Measurements from ENCODE around the gene CCNK. TPM values are rescaled to one million over a fixed set of nuclear protein-coding genes. Genes with fewer than 3 reads are reported as not detected.

The CCNK gene
- total and polyA plus RNA-seq, 12 donors, result 10.9 to 41.0 (median 30.3) TPM

DNA sequence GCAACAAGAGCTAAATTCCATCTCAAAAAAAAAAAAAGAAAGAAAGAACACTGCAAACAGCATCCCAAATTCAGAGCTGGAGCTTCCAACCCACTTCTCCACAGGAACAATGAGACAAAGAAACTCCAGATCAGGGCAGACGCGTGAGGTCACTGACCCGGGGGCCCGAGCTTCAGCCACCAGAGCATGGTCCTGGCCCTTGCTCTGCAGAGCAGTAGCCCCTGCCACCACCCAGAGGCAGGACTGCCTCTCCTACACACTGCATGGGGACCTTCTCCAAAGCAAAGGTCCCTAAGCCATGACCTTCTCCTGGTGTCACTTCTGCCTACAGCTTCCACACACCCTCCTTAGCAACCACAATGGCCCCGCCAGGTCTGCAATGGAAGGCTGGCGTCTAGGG, 53.1 kb downstream of the CCNK start:
- TF ChIP-seq, protein P1, sequence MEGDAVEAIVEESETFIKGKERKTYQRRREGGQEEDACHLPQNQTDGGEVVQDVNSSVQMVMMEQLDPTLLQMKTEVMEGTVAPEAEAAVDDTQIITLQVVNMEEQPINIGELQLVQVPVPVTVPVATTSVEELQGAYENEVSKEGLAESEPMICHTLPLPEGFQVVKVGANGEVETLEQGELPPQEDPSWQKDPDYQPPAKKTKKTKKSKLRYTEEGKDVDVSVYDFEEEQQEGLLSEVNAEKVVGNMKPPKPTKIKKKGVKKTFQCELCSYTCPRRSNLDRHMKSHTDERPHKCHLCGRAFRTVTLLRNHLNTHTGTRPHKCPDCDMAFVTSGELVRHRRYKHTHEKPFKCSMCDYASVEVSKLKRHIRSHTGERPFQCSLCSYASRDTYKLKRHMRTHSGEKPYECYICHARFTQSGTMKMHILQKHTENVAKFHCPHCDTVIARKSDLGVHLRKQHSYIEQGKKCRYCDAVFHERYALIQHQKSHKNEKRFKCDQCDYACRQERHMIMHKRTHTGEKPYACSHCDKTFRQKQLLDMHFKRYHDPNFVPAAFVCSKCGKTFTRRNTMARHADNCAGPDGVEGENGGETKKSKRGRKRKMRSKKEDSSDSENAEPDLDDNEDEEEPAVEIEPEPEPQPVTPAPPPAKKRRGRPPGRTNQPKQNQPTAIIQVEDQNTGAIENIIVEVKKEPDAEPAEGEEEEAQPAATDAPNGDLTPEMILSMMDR (IDR thresholded peaks at IDR 0.05), result no peak
- DNase-seq (no peak), ATAC-seq (no peak)
- Histone ChIP-seq H3K4me1 (peaks cover 21 to 75% (median 37%) of the 10 kb centered on the region in 9 donors), H3K27me3 (no peaks in the 10 kb centered on the region), H3K27ac (peak overlapping the region in 4 of 10 donors; percentile 27 to 55 (median 42)), H3K9me3 (no peaks in the 10 kb centered on the region), H3K36me3 (no peaks in the 10 kb centered on the region), H3K4me3 (no peak overlapping the region)
- intact Hi-C loops (cut with DNase I), result no loop called here
- WGBS, 2 donors, result 89 to 97% methylated on average over 6 of the region's 6 CpGs

DNA sequence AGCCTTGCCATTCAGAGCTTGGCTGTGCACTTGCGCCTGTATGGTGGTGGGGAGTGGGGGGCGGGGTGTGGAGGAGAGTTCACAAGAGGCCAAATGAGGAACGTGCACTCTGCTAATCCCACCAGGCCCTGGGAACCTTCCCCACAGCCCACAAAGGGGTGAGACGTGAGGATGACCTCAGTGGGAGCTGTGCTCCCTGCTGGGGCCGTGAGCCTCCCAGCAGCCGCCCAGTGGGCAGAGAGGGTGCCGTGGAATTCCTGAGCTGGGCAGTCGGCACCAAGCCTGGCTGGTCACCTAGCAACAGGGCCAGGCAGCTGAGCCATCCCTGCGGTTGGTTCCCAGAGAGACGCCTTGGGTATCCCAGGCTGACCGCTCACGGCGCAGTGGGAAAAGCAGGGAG, 53.7 kb downstream of the CCNK start:
- H3K4me3 ChIP-seq, result no peak overlapping the region
- TF ChIP-seq, protein P1 (IDR thresholded peaks at IDR 0.05), result peak in 1 of 9 donors; percentile 15
- peaks cover 23 to 78% (median 37%) of the 10 kb centered on the region in 9 donors for H3K4me1 ChIP-seq
- peak overlapping the region in 4 of 10 donors; percentile 27 to 55 (median 42) for H3K27ac ChIP-seq
- ATAC-seq (peak; percentile 37 to 76 (median 64)), DNase-seq (peak; percentile 53 to 58)
- WGBS, 2 donors, result 64 to 73% methylated on average over 13 of the region's 13 CpGs
- intact Hi-C loops (cut with DNase I), result loop anchor here in 1 of 10 donors (5.0 kb wide), 1 partner anchor 67 kb away; the partner anchor contains the start of gene CCDC85C
- H3K27me3 ChIP-seq, result no peaks in the 10 kb centered on the region
- H3K36me3 ChIP-seq, result no peaks in the 10 kb centered on the region
- no peaks in the 10 kb centered on the region for H3K9me3 ChIP-seq

DNA sequence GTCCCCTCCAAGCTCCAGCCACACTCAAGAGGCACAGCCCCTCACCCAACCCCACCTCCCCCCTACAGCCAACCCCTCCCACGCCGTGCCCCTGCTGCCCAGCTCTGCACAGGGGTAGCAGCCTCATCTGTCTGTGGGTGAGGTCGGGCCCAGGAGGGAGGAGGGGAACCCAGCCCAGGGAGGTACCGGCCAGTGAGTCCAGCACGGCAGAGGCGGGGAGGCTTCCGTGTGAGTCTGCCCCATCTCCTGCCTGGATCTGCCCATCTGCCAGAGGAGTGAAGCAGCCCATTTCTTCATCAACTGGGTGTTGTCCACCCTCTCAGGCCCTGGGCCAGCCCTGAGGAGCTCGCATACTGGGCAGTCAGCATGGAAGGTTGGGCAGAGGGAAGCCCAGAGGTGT, 54.2 kb downstream of the CCNK start:
- H3K36me3 ChIP-seq, result no peaks in the 10 kb centered on the region
- H3K27me3 ChIP-seq, result no peaks in the 10 kb centered on the region
- intact Hi-C loops (cut with DNase I), result loop anchor here in 1 of 10 donors (5.0 kb wide), 1 partner anchor 67 kb away; the partner anchor contains the start of gene CCDC85C
- H3K9me3 ChIP-seq, result no peaks in the 10 kb centered on the region
- H3K27ac ChIP-seq, result no peak overlapping the region
- ATAC-seq (peak in 1 of 8 donors; percentile 1), DNase-seq (no peak)
- WGBS, 2 donors, result 92% methylated on average over 8 of the region's 8 CpGs
- TF ChIP-seq, protein P1 (IDR thresholded peaks at IDR 0.05), result no peak
- no peak overlapping the region for H3K4me3 ChIP-seq
- H3K4me1 ChIP-seq, result peaks cover 27 to 78% (median 40%) of the 10 kb centered on the region in 9 donors

DNA sequence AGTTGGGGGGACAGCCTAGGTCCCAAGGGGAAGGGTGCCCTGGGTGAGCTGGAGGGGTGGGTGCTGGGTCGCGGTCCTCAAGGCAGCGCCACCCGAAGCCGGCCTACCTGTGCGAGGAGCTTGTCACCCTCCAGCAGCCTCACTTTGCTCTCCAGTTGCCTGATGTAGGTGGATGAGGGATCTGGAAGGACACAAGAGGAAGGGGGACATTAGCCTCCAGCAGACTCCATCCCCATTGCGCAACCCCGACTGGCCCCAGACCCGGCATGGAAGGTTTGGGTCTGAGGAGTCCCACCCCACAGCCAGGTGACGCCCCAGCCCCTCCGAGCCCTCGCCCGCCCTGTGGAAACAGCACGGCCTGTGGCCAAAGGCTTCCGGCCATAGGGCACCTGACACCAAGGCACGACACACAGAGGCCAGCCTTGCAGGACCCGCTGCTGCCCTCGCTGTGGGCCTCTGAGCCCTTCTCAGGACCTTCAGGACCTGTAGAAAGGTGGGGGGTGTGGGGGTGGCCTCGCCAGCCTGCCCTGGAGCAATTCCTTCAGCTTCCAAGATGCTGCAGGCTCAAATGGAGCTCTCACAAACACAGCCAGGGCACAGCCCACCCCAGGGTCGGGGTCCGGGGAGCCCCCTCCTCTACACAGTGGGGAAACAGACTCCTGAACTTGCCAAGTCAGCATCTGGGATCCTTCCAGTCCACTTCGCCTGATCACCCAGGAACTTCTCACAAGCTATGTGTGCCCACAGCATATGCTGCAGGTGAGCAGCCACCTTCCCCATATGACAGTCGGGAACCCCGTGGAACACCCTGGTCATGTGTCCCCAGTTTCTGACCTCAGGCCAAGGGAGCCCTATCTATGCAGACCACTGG, 54.9 kb downstream of the CCNK start:
- intact Hi-C loops (cut with DNase I), result loop anchor here in 1 of 10 donors (5.0 kb wide), 1 partner anchor 66 kb away; the partner anchor contains the start of gene CCDC85C
- WGBS, 2 donors, result 95 to 96% methylated on average over 24 of the region's 24 CpGs
- ATAC-seq, result no peak
- DNase-seq, result no peak
- Histone ChIP-seq H3K4me1 (peaks cover 31 to 81% (median 47%) of the 10 kb centered on the region in 9 donors), H3K27me3 (no peaks in the 10 kb centered on the region), H3K36me3 (no peaks in the 10 kb centered on the region), H3K4me3 (no peak overlapping the region), H3K9me3 (no peaks in the 10 kb centered on the region), H3K27ac (peak overlapping the region in 2 of 10 donors; percentile 73 to 74)
- TF ChIP-seq, protein P1 (IDR thresholded peaks at IDR 0.05), result no peak
